Activated CD8-positive, alpha-beta T cell treated with anti-CD3 and anti-CD28 coated beads for 36 hours (primary cell): ENCODE results near the gene ICAM3. TPM values are rescaled to one million over a fixed set of nuclear protein-coding genes. Genes with fewer than 3 reads are reported as not detected.
A peak's percentile ranks its signal among the peaks of the same experiment; 100 is the strongest.

Experiments used
- ATAC-seq: fragments of 200-7000 bp; cut with Tn5 transposase; one replicate; pipeline ENCODE4 v1.10.0; 2021; ENCODE audit warnings: mild to moderate bottlenecking, moderate library complexity
- CTCF ChIA-PET: fragments of 350-600 bp; sonication (Branson Sonifier 250); formaldehyde crosslinking; loops from one replicate; lab custom pipeline; 2021; ENCODE audit warnings: antibody characterized with exemption; lab: Charles Lee
- POLR2A ChIA-PET: fragments of 350-600 bp; sonication (Branson Sonifier 250); formaldehyde crosslinking; loops from one replicate; lab custom pipeline; 2021; ENCODE audit warnings: antibody characterized with exemption; lab: Charles Lee
- DNase-seq: peaks from one replicate; pipeline ENCODE4 v3.0.0-alpha.2; 2020
- H3K27ac Mint-ChIP-seq: one replicate; pipeline ENCODE4 v1.8.0; 2021; ENCODE audit warnings: mild to moderate bottlenecking, mixed read lengths
- H3K27me3 Mint-ChIP-seq: one replicate; pipeline ENCODE4 v1.8.0; 2021; ENCODE audit warnings: mixed read lengths
- H3K36me3 Mint-ChIP-seq: one replicate; pipeline ENCODE4 v1.8.0; 2021; ENCODE audit warnings: low read depth, mixed read lengths
- H3K4me1 Mint-ChIP-seq: one replicate; pipeline ENCODE4 v1.8.0; 2021; ENCODE audit warnings: low read depth, mixed read lengths
- H3K4me3 Mint-ChIP-seq: one replicate; pipeline ENCODE4 v1.8.0; 2021; ENCODE audit warnings: mild to moderate bottlenecking, moderate library complexity, mixed read lengths
- H3K9me3 Mint-ChIP-seq: one replicate; pipeline ENCODE4 v1.8.0; 2021; ENCODE audit warnings: mixed read lengths
- intact Hi-C: fragments of 100-400 bp; cut with micrococcal nuclease; formaldehyde crosslinking; loops from one replicate; pipeline ENCODE4 v1.10.0; 2022
- total RNA-seq, 2 experiments: library from RNA; stranded (reverse); gene quantifications; one replicate each; pipeline ENCODE4 v1.2.3, GENCODE V29; 2021
- TF ChIP-seq, protein P1 (sequence below): fragments of 200-600 bp; IDR thresholded peaks from one replicate; pipeline ENCODE4 v1.8.0; 2022; ENCODE audit warnings: antibody characterized with exemption, mild to moderate bottlenecking

ICAM3 gene
- total RNA-seq, 2 experiments from 2014 or later: 106 to 107 TPM

DNA sequence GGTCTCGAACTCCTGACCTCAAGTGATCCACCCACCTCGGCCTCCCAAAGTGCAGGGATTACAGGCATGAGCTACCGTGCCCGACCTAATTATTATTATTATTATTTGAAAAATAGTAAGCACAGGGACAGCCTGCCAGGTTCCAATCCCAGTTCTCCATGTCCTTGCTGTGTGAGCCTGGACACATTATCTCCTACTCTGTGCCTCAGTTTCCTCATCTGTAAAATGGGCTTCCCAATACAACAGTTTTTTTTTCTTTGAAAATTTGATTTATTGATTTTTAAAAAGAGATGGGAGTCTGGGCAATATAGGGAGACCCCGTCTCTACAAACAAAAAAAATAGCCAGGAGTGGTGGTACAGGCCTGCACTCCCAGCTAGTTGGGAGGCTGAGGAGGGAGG lies 33.1 kb downstream of the ICAM3 start:
- DNase-seq (no peak), ATAC-seq (no peak)
- intact Hi-C loops: no loop called here
- H3K27me3 Mint-ChIP-seq: no peaks in the 10 kb centered on the region
- H3K9me3 Mint-ChIP-seq: no peaks in the 10 kb centered on the region
- peaks cover 2% of the 10 kb centered on the region for H3K4me1 Mint-ChIP-seq
- ChIA-PET POLR2A (interaction anchor here (1.0 to 1.8 kb wide), 5 partner anchors 9 to 24 kb away, joined by 3 to 5 read pairs (median 3); partner anchors contain the start of genes FDX2 and ICAM4), CTCF (interaction anchor here (1.8 kb wide), 1 partner anchor 84 kb away, joined by 4 read pairs; no protein-coding TSS in a partner anchor)
- peaks cover 2% of the 10 kb centered on the region for H3K36me3 Mint-ChIP-seq
- H3K27ac Mint-ChIP-seq: no peak overlapping the region
- TF ChIP-seq, protein P1, sequence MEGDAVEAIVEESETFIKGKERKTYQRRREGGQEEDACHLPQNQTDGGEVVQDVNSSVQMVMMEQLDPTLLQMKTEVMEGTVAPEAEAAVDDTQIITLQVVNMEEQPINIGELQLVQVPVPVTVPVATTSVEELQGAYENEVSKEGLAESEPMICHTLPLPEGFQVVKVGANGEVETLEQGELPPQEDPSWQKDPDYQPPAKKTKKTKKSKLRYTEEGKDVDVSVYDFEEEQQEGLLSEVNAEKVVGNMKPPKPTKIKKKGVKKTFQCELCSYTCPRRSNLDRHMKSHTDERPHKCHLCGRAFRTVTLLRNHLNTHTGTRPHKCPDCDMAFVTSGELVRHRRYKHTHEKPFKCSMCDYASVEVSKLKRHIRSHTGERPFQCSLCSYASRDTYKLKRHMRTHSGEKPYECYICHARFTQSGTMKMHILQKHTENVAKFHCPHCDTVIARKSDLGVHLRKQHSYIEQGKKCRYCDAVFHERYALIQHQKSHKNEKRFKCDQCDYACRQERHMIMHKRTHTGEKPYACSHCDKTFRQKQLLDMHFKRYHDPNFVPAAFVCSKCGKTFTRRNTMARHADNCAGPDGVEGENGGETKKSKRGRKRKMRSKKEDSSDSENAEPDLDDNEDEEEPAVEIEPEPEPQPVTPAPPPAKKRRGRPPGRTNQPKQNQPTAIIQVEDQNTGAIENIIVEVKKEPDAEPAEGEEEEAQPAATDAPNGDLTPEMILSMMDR: no peak
- H3K4me3 Mint-ChIP-seq: no peak overlapping the region

GRCh38 chr19:10305139-10305806 lies 34.2 kb downstream of the ICAM3 start:
- intact Hi-C loops: no loop called here
- TF ChIP-seq, protein P1: no peak
- Mint-ChIP-seq H3K9me3 (no peaks in the 10 kb centered on the region), H3K27ac (no peak overlapping the region), H3K4me1 (peaks cover 2% of the 10 kb centered on the region), H3K4me3 (no peak overlapping the region), H3K27me3 (no peaks in the 10 kb centered on the region), H3K36me3 (peaks cover under 1% of the 10 kb centered on the region)
- no peak for DNase-seq
- no peak for ATAC-seq
- ChIA-PET CTCF (interaction anchor here (0.6 to 1.4 kb wide), 3 partner anchors 10 to 277 kb away, joined by 3 to 4 read pairs (median 3); partner anchors contain the start of gene ICAM1), POLR2A (interaction anchor here (0.8 to 1.6 kb wide), 6 partner anchors 10 to 76 kb away, joined by 3 to 5 read pairs (median 3); partner anchors contain the start of genes FDX2, ICAM4, ICAM5 and TYK2)

- Mint-ChIP-seq H3K36me3 (no peaks in the 10 kb centered on the region), H3K4me1 (peaks cover 8% of the 10 kb centered on the region), H3K9me3 (no peaks in the 10 kb centered on the region), H3K27me3 (peaks cover 12% of the 10 kb centered on the region), H3K27ac (no peak overlapping the region), H3K4me3 (no peak overlapping the region)
- TF ChIP-seq, protein P1: no peak
- CTCF ChIA-PET: interaction anchor here (1.1 to 2.0 kb wide), 3 partner anchors 20 to 89 kb away, joined by 4 to 7 read pairs (median 4); no protein-coding TSS in a partner anchor
- POLR2A ChIA-PET: interaction anchor here (1.1 to 1.6 kb wide), 3 partner anchors 30 to 48 kb away, joined by 3 to 4 read pairs (median 3); partner anchors contain the start of genes MRPL4 and RAVER1
- intact Hi-C loops: no loop called here
- no peak for DNase-seq
- no peak for ATAC-seq
Observed at GRCh38 chr19:10299545-10300458, 39.6 kb downstream of the ICAM3 start.

DNA sequence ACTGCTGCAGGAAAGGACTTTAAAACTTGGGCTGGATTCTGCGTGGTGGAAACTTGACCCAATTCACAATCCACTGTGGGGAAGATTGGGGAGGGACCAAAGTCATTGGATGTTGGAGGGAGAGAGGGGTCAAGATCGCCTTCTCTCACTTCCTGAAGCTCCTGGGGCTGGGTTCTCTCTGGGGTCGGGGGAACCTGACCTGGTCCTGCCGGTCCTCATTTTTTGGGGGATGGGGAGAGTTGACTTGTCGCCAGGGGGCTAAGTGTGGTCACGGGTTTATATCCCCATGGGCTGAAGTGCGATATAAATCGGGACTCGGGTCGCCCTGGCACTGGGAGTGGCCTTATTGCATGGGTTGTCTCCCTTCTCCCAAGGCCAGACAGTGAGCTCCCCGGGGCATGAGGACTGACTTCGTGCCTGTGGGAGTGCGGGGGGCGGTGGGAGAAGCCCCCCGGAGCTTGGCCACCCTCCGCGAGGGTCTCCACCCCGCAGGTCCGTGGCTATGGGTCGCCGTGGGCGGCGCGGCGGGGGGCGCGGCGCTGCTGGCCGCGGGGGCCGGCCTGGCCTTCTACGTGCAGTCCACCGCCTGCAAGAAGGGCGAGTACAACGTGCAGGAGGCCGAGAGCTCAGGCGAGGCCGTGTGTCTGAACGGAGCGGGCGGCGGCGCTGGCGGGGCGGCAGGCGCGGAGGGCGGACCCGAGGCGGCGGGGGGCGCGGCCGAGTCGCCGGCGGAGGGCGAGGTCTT lies 43.4 kb downstream of the ICAM3 start:
- peak overlapping the region; percentile 68 for H3K4me3 Mint-ChIP-seq
- peaks cover 32% of the 10 kb centered on the region for H3K4me1 Mint-ChIP-seq
- CTCF ChIA-PET: interaction anchor here (0.6 to 1.4 kb wide), 2 partner anchors 9 to 93 kb away, joined by 4 to 7 read pairs; no protein-coding TSS in a partner anchor

More for the DNA sequence above, 43.4 kb downstream of the ICAM3 start:
- Mint-ChIP-seq H3K9me3 (no peaks in the 10 kb centered on the region), H3K27me3 (peaks cover 49% of the 10 kb centered on the region), H3K36me3 (no peaks in the 10 kb centered on the region), H3K27ac (no peak overlapping the region)
- TF ChIP-seq, protein P1: no peak
- POLR2A ChIA-PET: interaction anchor here (0.7 to 1.4 kb wide), 2 partner anchors 9 to 48 kb away, joined by 3 to 6 read pairs; partner anchors contain the start of gene ICAM4
- no peak for DNase-seq
- intact Hi-C loops: no loop called here
- ATAC-seq: no peak
